ENCODE results near the gene KLK8.

- TF ChIP-seq EZH2 (IDR thresholded peaks at IDR 0.05; ENCODE audit: borderline replicate concordance, low read depth, low read length, severe bottlenecking), result no peak
- TF ChIP-seq CTCF (IDR thresholded peaks at IDR 0.05; ENCODE audit: borderline replicate concordance, extremely low read depth, low read length, poor library complexity, severe bottlenecking), result no peak
Measured at GRCh38 chr19:51010066-51010795, 8.8 kb upstream of the KLK8 start.
